GM12878 (cell line): ENCODE results near the gene DDX50.

Source experiments
- BCLAF1 ChIP-seq: fragments of 450-650 bp; IDR thresholded peaks from 2 replicates; pipeline ENCODE4 v1.6.1; 2017; ENCODE audit warnings: antibody characterized with exemption, mild to moderate bottlenecking, moderate library complexity
- CTCF ChIP-seq, 3 experiments: IDR thresholded peaks in 2 of 3; conservative IDR thresholded peaks in 1 of 3; 2 replicates each; pipeline ENCODE4 v1.5.1; 2011; ENCODE audit warnings: low read depth in 3 of 3, low read length in 3 of 3, mild to moderate bottlenecking in 3 of 3, control low read depth in 2 of 3, moderate library complexity in 2 of 3, inconsistent platforms in 1 of 3, mixed read lengths in 1 of 3; ENCODE audit not compliant: control insufficient read depth in 2 of 3, insufficient read depth in 1 of 3; ENCODE audit errors: extremely low read depth in 1 of 3
- EZH2 ChIP-seq: IDR thresholded peaks from 2 replicates; pipeline ENCODE4 v1.6.1; 2012; ENCODE audit warnings: low read depth, mild to moderate bottlenecking, control low read depth, inconsistent platforms, low read length, borderline replicate concordance; ENCODE audit not compliant: control insufficient read depth
- KAT2A ChIP-seq: conservative IDR thresholded peaks from 2 replicates; pipeline ENCODE4 v1.6.1; 2011; ENCODE audit warnings: low read depth, low read length; ENCODE audit not compliant: control insufficient read depth
- POLR2A ChIP-seq: IDR thresholded peaks from 2 replicates; pipeline ENCODE4 v1.6.1; 2011; ENCODE audit warnings: low read depth, mild to moderate bottlenecking, low read length
- RFX5 ChIP-seq: IDR thresholded peaks from 2 replicates; pipeline ENCODE4 v1.6.1; 2011; ENCODE audit warnings: low read depth, low read length, improper control_type of control experiment
- SUPT20H ChIP-seq: IDR thresholded peaks from 2 replicates; pipeline ENCODE4 v1.6.1; 2011; ENCODE audit warnings: low read depth, mild to moderate bottlenecking, low read length, moderate library complexity, borderline replicate concordance; ENCODE audit not compliant: control insufficient read depth
- USF1 ChIP-seq: IDR thresholded peaks from 2 replicates; pipeline ENCODE4 v1.6.1; 2011; ENCODE audit warnings: borderline replicate concordance, low read depth, mild to moderate bottlenecking, moderate library complexity, mixed read lengths, low read length; ENCODE audit not compliant: insufficient read depth; ENCODE audit errors: extremely low read length
- TF ChIP-seq, protein P1 (sequence below): IDR thresholded peaks from 2 replicates; pipeline ENCODE4 v1.6.1; 2012; ENCODE audit warnings: low read length, inconsistent platforms

DNA sequence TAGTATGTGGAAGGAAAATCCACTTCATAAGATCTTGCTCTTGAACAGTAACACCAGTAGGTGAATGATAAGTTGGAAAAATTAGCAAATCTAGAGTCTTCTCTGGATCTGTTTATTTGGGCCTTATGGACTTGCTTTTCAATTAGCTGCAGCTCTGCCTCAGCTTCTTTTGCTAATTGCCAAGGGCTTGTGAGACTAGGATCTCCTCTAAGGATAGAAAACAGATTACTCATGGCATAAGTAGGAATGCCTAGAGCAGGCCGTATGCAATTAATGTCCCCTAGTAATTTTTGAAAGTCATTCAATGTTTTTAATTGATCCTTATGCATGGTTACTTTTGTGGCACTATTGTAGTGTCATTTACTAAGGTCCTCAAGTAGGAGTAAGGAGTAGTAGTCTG lies 36.5 kb upstream of the DDX50 start:
- TF ChIP-seq CTCF (IDR thresholded peaks at IDR 0.05 in 2 of 3, conservative IDR thresholded peaks at IDR 0.05 in 1 of 3; ENCODE audit: control insufficient read depth in 2 of 3, extremely low read depth in 1 of 3, insufficient read depth in 1 of 3, low read depth in 3 of 3, low read length in 3 of 3) (no peak), BCLAF1 (no peak), KAT2A (no peak), SUPT20H (no peak), USF1 (no peak), EZH2 (no peak), RFX5 (no peak), POLR2A (no peak)
- TF ChIP-seq, protein P1, sequence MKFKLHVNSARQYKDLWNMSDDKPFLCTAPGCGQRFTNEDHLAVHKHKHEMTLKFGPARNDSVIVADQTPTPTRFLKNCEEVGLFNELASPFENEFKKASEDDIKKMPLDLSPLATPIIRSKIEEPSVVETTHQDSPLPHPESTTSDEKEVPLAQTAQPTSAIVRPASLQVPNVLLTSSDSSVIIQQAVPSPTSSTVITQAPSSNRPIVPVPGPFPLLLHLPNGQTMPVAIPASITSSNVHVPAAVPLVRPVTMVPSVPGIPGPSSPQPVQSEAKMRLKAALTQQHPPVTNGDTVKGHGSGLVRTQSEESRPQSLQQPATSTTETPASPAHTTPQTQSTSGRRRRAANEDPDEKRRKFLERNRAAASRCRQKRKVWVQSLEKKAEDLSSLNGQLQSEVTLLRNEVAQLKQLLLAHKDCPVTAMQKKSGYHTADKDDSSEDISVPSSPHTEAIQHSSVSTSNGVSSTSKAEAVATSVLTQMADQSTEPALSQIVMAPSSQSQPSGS: no peak
